ENCODE results near the gene COL15A1. TPM values are rescaled to one million over a fixed set of nuclear protein-coding genes. Genes with fewer than 3 reads are reported as not detected.

Gene COL15A1
- polyA plus RNA-seq, 1 experiment, result 112 TPM

- no peak overlapping the region for H3K4me3 ChIP-seq (ENCODE audit: low read depth, low read length)
- peak; percentile 67 for DNase-seq (ENCODE audit: low read depth)
- no peaks in the 10 kb centered on the region for H3K36me3 ChIP-seq (ENCODE audit: control insufficient read depth, insufficient read depth, low read length)
- ChIA-PET POLR2A (no interaction called here), CTCF (no interaction called here)
- no peaks in the 10 kb centered on the region for H3K27me3 ChIP-seq (ENCODE audit: control insufficient read depth, insufficient read depth, low read length)
- TF ChIP-seq CTCF (IDR thresholded peaks at IDR 0.05; ENCODE audit: insufficient read depth, low read depth, low read length), result no peak
Observed at GRCh38 chr9:99109522-99109921, 165.8 kb downstream of the COL15A1 start.

- H3K4me3 ChIP-seq (ENCODE audit: low read depth, low read length), result no peak overlapping the region
- ChIA-PET CTCF (no interaction called here), POLR2A (no interaction called here)
- no peaks in the 10 kb centered on the region for H3K27me3 ChIP-seq (ENCODE audit: control insufficient read depth, insufficient read depth, low read length)
- no peaks in the 10 kb centered on the region for H3K36me3 ChIP-seq (ENCODE audit: control insufficient read depth, insufficient read depth, low read length)
- TF ChIP-seq CTCF (IDR thresholded peaks at IDR 0.05; ENCODE audit: insufficient read depth, low read depth, low read length), result no peak
- DNase-seq (ENCODE audit: low read depth), result no peak
Observed at GRCh38 chr9:99112750-99113413, 169.2 kb downstream of the COL15A1 start.

GRCh38 chr9:99113414-99114048 lies 169.8 kb downstream of the COL15A1 start:
- DNase-seq (ENCODE audit: low read depth), result no peak
- CTCF ChIA-PET, result interaction anchor here (1.1 kb wide), 1 partner anchor 124 kb away, joined by 3 read pairs; no protein-coding TSS in a partner anchor
- Histone ChIP-seq H3K27me3 (ENCODE audit: control insufficient read depth, insufficient read depth, low read length) (no peaks in the 10 kb centered on the region), H3K4me3 (ENCODE audit: low read depth, low read length) (no peak overlapping the region), H3K36me3 (ENCODE audit: control insufficient read depth, insufficient read depth, low read length) (no peaks in the 10 kb centered on the region)
- no peak for TF ChIP-seq CTCF (IDR thresholded peaks at IDR 0.05; ENCODE audit: insufficient read depth, low read depth, low read length)
- POLR2A ChIA-PET, result no interaction called here

- Histone ChIP-seq H3K27me3 (ENCODE audit: control insufficient read depth, insufficient read depth, low read length) (no peaks in the 10 kb centered on the region), H3K4me3 (ENCODE audit: low read depth, low read length) (no peak overlapping the region), H3K36me3 (ENCODE audit: control insufficient read depth, insufficient read depth, low read length) (no peaks in the 10 kb centered on the region)
- CTCF ChIA-PET, result interaction anchor here (0.9 to 1.1 kb wide), 2 partner anchors 21 to 124 kb away, joined by 3 read pairs; no protein-coding TSS in a partner anchor
- no peak for DNase-seq (ENCODE audit: low read depth)
- POLR2A ChIA-PET, result no interaction called here
- TF ChIP-seq CTCF (IDR thresholded peaks at IDR 0.05; ENCODE audit: insufficient read depth, low read depth, low read length), result no peak
Observed at GRCh38 chr9:99114049-99114440, 170.3 kb downstream of the COL15A1 start.

- no peak for TF ChIP-seq CTCF (IDR thresholded peaks at IDR 0.05; ENCODE audit: insufficient read depth, low read depth, low read length)
- H3K27me3 ChIP-seq (ENCODE audit: control insufficient read depth, insufficient read depth, low read length), result no peaks in the 10 kb centered on the region
- DNase-seq (ENCODE audit: low read depth), result no peak
- CTCF ChIA-PET, result interaction anchor here (0.9 to 1.1 kb wide), 2 partner anchors 20 to 125 kb away, joined by 3 read pairs; no protein-coding TSS in a partner anchor
- POLR2A ChIA-PET, result no interaction called here
- no peaks in the 10 kb centered on the region for H3K36me3 ChIP-seq (ENCODE audit: control insufficient read depth, insufficient read depth, low read length)
- no peak overlapping the region for H3K4me3 ChIP-seq (ENCODE audit: low read depth, low read length)
Observed at GRCh38 chr9:99114846-99115500, 171.3 kb downstream of the COL15A1 start.
